Measurements from ENCODE around the gene LRP2.

DNA sequence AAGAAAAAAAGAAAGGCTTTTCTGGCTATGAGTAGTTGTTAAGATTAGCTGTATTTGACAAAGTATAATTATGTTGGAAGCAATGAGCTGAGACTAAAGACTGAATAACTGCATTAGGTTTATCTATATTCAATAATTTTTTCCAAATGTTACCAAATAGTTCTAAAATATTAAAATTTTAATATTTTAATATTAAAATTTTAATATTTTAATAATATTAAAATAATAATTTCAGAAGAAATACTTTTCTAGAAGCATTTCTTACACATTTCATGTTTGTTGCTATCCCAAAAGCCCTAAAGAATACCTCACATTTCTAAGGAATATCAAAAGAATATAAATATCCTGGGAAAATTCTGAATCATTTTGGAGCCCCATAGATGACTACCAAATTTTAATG is 74.7 kb downstream of the LRP2 start:
- TF ChIP-seq, protein P1, sequence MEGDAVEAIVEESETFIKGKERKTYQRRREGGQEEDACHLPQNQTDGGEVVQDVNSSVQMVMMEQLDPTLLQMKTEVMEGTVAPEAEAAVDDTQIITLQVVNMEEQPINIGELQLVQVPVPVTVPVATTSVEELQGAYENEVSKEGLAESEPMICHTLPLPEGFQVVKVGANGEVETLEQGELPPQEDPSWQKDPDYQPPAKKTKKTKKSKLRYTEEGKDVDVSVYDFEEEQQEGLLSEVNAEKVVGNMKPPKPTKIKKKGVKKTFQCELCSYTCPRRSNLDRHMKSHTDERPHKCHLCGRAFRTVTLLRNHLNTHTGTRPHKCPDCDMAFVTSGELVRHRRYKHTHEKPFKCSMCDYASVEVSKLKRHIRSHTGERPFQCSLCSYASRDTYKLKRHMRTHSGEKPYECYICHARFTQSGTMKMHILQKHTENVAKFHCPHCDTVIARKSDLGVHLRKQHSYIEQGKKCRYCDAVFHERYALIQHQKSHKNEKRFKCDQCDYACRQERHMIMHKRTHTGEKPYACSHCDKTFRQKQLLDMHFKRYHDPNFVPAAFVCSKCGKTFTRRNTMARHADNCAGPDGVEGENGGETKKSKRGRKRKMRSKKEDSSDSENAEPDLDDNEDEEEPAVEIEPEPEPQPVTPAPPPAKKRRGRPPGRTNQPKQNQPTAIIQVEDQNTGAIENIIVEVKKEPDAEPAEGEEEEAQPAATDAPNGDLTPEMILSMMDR (IDR thresholded peaks at IDR 0.05) = no peak
- TF ChIP-seq EP300 (IDR thresholded peaks at IDR 0.05) = no peak
- no peak for TF ChIP-seq POLR2A (IDR thresholded peaks at IDR 0.05)
- TF ChIP-seq POLR2AphosphoS5 (IDR thresholded peaks at IDR 0.05) = no peak

All from gastroesophageal sphincter (tissue), 3 donors.